SKM-1 treated with dmso at 0.1 percent for 144 hours (cell line): ENCODE results near the gene MRC2.
A peak's percentile ranks its signal among the peaks of the same experiment; 100 is the strongest.
"Not testable (repeated sequence)": the region's sequence is repeated elsewhere in the genome, so short reads cannot be mapped to it uniquely, and the experiment has no call there.

ENCODE experiments used
- DNase-seq: peaks from one replicate; lab custom pipeline; 2025; ENCODE audit not compliant: unreplicated experiment; lab: John Stamatoyannopoulos, UW

The MRC2 gene

DNA sequence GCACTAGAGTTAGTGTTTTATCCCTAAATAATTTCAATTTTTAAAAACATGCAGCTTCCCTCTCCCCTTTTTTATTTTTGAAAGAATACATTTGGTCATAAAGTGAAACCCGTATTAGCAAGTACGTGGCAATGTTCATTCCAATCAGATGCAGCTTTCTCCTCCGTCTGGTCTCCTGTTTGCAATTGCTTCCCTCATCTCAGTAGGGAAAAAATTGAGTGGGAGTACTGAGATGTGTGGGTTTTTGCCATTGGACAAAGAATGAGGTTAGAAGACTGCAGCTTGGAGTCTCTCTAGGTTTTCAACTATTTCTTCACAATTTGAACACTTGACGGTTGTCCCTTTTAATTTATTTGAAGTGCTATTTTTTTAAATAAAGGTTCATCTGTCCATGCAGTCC lies 14.4 kb upstream of the MRC2 start:
- DNase-seq = not testable (repeated sequence)

DNA sequence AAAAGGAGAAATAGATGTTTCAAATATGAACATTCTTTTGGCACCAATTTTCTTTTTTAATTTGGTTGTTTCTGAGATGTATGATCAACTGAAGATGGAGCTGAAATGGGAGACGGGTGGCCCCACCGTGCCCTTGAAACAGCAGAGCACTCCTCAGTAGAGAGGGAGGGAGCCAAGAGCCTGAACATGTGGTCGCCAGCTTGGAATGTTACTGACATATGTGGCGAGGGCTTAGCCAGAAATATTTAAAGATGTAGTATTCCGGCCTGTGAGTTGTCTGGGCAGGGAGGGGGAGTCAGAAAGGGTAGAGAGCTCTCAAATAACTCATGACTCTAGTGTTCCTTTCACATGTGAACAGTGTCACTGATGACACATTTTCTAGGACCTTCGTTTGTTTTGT lies 13.3 kb upstream of the MRC2 start:
- no peak for DNase-seq

DNA sequence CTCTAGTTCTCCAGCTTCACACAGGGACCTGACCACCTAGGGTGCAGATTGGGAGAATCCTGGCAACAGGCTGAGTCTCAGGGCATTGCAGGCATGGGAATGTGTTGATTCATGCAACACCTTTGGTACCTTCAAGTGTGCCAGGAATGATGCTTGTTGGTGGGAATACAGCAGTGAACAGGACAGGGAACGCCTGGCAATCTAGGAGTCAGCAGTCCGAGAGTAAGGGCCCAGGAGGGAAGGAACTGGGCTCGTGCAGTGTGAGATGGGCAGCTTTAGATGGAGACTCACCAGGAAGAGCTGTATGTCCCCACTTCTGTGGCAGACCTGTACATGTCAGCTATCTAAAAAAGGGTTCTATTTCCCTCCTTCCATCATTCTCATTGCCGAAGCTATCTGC lies 12.0 kb upstream of the MRC2 start:
- DNase-seq = no peak

DNA sequence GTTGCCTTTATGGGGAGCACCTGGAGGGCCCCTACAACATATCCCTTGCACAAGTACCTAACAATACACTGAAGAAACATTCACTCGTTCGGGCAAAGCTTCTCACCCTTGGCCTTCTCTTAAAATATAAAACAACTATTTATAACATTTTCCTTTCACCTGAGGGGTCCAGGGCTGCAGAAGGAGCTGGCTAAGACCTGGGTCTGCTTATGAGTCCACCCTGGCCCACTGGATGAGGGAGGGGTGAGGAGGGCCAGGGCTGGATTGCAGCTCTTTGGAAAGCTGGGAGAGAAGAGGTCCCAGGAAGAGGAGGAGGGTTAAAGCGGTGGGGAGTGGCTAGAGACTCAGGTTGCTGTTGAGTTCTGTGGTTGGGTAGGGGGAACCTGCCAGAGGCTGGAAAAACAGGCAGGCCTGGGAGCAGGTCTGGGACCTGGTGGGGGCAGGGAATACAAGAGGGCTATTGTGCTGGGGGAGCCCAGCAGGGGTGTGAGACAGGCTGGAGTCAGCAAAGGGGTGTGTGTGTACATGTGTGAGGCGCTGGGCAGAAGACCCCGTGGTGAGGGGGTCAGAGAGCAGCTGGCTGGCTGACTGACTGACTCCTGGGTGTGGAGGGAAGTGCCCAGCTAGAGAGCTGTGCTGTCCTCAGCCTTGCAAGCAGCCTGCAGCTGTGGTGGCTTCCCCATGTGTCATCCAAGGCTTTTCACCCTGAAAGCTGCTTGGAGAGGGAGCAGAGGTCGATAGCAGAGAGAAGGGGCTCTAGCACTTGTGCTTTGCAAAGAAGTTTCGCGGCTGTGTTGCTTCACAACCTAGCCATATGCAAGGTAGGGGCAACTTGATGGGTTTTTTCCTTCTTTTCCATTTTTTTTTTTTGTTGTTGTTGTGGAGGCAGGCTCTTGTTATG lies 10.2 kb upstream of the MRC2 start:
- no peak for DNase-seq

GRCh38 chr17:62617894-62618472 lies 9.5 kb upstream of the MRC2 start:
- no peak for DNase-seq

DNA sequence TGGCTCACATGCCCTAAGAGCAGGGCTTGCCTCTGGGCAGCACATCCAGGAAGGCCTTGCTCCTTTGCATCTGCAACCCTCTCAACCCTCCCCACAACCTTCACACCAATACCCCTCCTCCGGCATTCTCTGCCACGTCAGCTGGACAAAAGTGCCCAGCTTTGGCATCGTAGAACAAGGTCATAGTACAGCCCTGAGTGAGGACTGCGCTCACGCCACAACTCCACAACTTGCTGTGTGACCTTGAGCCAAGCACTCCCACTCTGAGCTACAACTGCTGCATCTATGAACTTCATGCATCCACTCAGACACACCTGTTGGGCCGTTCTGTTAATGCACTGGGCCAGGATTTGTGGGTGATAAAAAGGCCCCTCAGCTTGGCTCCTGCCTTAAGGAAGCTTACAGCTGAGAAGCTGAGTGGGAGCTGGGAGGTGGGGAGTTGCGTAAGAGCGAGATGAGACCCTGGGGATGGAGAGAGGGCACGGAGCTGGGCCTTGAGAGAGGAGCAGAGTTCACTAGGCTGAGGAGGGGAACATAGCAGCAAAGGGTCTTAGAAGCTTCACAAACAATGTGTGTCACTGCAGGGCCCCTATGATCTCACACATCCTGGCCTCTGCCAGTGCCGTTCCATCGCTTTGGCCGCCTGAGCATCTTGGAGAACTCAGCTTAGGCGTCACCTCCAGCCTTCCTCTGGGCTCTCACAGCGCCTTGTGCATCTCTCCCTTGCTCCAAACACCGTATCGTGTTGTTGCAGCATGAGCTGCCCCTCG lies 8.6 kb upstream of the MRC2 start:
- DNase-seq = no peak

- no peak for DNase-seq
These were observed 7.9 kb upstream of the MRC2 start for GRCh38 chr17:62619417-62620155.

GRCh38 chr17:62621223-62621622 lies 6.2 kb upstream of the MRC2 start:
- no peak for DNase-seq

GRCh38 chr17:62625184-62625869 lies 2.1 kb upstream of the MRC2 start:
- DNase-seq = peak; percentile 43

DNA sequence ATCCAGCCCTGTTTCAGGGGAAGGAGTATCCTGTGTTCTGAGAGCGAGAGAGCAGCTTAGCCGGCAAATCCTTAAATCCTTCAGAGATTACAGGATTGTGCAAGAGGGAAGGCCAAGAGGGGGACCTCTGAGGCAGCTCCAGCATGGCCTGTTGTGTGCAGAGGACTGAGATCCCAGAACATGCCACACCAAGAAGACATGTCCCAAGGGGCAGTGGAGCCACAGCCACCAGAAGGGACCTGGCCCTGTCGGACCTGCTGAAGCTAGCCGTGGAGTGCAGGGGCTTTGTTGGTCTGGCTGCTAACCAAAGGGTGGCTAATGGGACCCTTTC lies 1.6 kb upstream of the MRC2 start:
- no peak for DNase-seq

- peak; percentile 62 for DNase-seq
These were observed 701 bp upstream of the MRC2 start for GRCh38 chr17:62626719-62627218.

DNA sequence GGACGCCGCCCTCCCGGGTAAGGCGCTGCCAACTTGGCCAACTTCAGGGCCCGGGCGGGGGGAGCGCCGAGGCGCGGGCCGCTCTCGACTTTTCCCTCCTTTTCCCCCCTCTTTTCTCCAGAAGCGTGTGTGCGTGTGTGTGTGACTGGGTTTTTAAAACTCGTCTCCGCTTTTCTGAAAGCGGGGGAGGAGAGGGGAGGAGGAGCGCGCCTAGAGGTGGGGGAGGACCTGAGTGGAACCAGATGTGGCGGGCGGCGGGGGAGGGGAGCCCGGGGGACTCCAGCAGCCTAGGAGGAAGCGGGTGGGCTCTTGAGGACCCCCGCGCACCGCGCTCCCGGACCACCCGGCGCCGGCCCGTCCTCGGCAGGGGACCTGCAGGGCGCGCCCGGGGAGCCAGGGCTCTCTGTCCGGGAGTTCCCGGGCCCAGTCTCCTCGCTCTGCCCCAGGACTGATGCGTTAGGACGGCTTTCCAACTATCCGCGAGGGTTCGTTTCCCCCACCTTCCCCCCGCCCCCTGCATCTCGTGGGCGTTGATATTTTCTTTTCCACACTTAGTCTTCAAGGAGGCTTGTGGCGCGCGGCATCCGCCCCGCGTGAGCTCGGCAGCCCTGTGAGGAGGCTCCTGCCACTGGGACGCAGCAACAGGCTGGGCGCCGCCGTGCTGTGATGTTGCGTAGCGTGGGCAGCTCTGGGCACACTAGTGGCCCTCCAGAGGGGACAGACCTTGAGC lies 599 bp downstream of the MRC2 start:
- peak; percentile 23 for DNase-seq

GRCh38 chr17:62628831-62629555 lies 1.5 kb downstream of the MRC2 start:
- DNase-seq = no peak

DNA sequence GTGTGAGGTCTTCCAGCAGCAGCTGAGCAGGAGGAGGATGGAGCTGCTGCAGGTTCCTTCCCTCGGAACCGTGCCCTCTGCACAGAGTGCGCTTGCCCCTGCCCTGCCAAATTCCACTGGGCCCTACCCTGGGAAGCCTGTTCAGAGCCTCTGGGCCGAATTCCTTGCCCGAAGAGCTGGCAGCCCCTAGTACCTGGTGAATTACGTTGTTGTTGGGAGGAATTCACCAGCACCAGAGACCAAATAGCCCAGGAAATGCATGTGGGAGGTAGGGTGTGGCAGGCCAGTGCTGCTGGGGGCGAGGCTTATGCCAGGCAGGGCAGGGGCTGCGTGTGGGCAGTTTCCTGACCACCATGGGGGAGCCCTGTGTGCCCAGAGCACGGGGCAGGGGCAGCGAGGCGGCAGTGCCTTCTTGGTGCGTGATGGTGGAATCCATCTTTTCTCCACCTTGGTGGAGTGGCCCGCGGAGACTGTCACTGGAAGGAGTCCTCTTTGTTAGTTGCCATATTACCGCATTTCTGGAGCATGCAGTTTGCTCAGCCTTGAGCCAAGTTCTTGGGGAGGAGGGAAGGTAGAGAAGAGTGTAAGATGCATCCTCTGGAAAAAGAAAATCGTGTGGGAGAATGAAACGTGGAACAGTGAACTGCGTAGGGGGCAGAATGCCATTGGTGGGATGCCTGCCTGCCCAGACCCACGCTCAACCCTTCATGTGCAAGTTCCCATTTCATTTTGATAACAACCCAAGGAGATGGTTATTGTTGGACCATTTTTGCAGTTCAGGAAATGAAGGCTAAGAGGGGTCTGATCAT lies 2.3 kb downstream of the MRC2 start:
- no peak for DNase-seq

- DNase-seq = no peak
These were observed 3.1 kb downstream of the MRC2 start for GRCh38 chr17:62630365-62631085.

- DNase-seq = no peak
These were observed 3.8 kb downstream of the MRC2 start for GRCh38 chr17:62631086-62631935.
